Measurements from ENCODE around the gene CCDC15. TPM values are rescaled to one million over a fixed set of nuclear protein-coding genes. Genes with fewer than 3 reads are reported as not detected.

The CCDC15 gene
- total and polyA plus RNA-seq, 7 experiments from 2014 or later: 1.5 to 4.7 (median 2.5) TPM

DNA sequence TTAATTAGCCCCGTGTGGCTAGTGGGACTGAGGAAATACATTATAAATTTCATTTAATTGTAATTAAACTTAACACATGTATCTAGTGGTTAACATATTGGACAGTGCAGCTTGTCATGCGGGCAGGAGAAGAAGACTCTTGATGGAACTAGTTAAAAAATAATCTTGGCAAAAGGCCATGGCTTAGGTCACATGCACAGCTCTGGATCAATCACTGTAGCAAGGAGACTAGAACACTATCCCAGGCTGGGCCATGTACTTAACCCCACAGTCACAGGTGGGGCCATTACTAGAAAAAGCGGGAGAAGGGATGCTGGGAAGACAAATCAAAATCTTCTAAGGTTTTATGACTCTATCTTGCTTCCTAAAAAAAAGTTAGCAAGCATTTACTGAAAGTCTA is 9.4 kb upstream of the CCDC15 start:
- Mint-ChIP-seq H3K27ac (peak overlapping the region in 2 of 9 donors; percentile 24 to 52), H3K4me1 (peaks cover 4 to 38% (median 36%) of the 10 kb centered on the region in 7 donors), H3K27me3 (no peaks in the 10 kb centered on the region), H3K9me3 (peaks cover 0 to 12% (median 6%) of the 10 kb centered on the region in 11 donors), H3K4me3 (no peak overlapping the region), H3K36me3 (peaks cover 0 to 16% (median 4%) of the 10 kb centered on the region in 5 donors)
- ATAC-seq (no peak), DNase-seq (no peak)
- POLR2A ChIA-PET: interaction anchor here (1.1 to 2.5 kb wide), 3 partner anchors 9 to 74 kb away, joined by 3 to 15 read pairs (median 5); partner anchors contain the start of gene CCDC15
- Histone ChIP-seq H3K4me1 (ENCODE audit: control insufficient read depth in 2 of 2, insufficient read depth in 2 of 2, low read length in 2 of 2) (peaks cover 6 to 24% of the 10 kb centered on the region in 2 donors), H3K27ac (ENCODE audit: low read depth, low read length) (no peak overlapping the region), H3K4me3 (ENCODE audit: low read length) (no peak overlapping the region), H3K9me3 (ENCODE audit: control insufficient read depth in 2 of 3, low read length in 3 of 3) (no peaks in the 10 kb centered on the region), H3K27me3 (ENCODE audit: control insufficient read depth in 2 of 2, insufficient read depth in 2 of 2, low read length in 2 of 2) (no peaks in the 10 kb centered on the region), H3K36me3 (ENCODE audit: control insufficient read depth in 2 of 3, insufficient read depth in 3 of 3, low read length in 3 of 3) (no peaks in the 10 kb centered on the region)
- CTCF ChIA-PET: interaction anchor here (0.7 kb wide), 1 partner anchor 10 kb away, joined by 4 read pairs; the partner anchor contains the start of gene CCDC15
- intact Hi-C loops (cut with micrococcal nuclease): no loop called here

DNA sequence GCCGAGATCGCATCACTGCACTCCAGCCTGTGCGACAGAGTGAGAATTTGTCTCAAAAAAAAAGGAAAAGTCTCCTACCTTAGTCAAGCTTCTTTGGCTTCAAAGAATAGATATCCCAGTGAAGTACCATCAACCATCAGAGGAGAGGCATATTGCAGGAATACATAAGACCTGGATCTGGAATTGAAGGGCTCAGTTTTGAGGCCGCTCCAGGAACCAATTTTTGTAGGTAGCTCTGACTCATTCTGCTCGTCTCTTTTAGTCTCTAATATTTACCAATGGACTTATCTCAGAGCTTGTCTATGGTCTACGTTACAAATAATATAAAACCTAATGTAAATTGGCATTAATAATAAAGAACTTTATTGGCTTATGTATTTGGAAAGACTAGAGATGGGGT is 8.2 kb upstream of the CCDC15 start:
- H3K27me3 ChIP-seq (ENCODE audit: control insufficient read depth in 2 of 2, insufficient read depth in 2 of 2, low read length in 2 of 2): no peaks in the 10 kb centered on the region
- CTCF ChIA-PET: no interaction called here
- no peak overlapping the region for H3K27ac ChIP-seq (ENCODE audit: low read depth, low read length)
- H3K36me3 ChIP-seq (ENCODE audit: control insufficient read depth in 2 of 3, insufficient read depth in 3 of 3, low read length in 3 of 3): no peaks in the 10 kb centered on the region
- Mint-ChIP-seq H3K27ac (no peak overlapping the region), H3K9me3 (peaks cover 0 to 12% (median 6%) of the 10 kb centered on the region in 11 donors), H3K27me3 (no peaks in the 10 kb centered on the region), H3K36me3 (peaks cover 0 to 18% (median 4%) of the 10 kb centered on the region in 5 donors), H3K4me1 (peaks cover 12 to 38% (median 30%) of the 10 kb centered on the region in 7 donors), H3K4me3 (no peak overlapping the region)
- H3K9me3 ChIP-seq (ENCODE audit: control insufficient read depth in 2 of 3, low read length in 3 of 3): no peaks in the 10 kb centered on the region
- POLR2A ChIA-PET: interaction anchor here (0.6 kb wide), 1 partner anchor 651 kb away, joined by 3 read pairs; no protein-coding TSS in a partner anchor
- H3K4me1 ChIP-seq (ENCODE audit: control insufficient read depth in 2 of 2, insufficient read depth in 2 of 2, low read length in 2 of 2): peaks cover 18 to 36% of the 10 kb centered on the region in 2 donors
- no peak for DNase-seq
- no peak overlapping the region for H3K4me3 ChIP-seq (ENCODE audit: low read length)
- intact Hi-C loops (cut with micrococcal nuclease): no loop called here
- ATAC-seq: no peak

DNA sequence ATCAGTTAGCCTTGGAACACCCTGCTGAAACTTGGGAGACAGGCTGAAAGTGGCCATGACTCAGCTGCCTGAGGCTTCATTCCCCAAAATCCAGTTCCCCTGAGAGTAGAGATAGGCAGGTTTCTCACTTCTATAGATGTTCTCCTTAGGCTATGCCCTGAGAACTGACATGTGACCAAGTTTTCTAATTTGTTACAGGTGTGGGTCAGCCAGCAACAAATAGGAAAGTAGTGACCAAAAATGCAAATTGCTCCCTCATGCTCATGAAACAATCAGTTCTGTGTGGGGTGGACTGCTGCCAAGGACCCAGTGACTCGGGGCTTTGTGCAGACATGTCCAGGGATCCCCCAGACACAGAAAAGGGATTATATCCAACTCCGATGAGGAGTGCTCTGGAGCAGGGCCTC is 7.3 kb upstream of the CCDC15 start:
- CTCF ChIA-PET: no interaction called here
- no peak for ATAC-seq
- H3K27me3 ChIP-seq (ENCODE audit: control insufficient read depth in 2 of 2, insufficient read depth in 2 of 2, low read length in 2 of 2): no peaks in the 10 kb centered on the region
- intact Hi-C loops (cut with micrococcal nuclease): no loop called here
- Mint-ChIP-seq H3K36me3 (peaks cover 0 to 18% (median 4%) of the 10 kb centered on the region in 5 donors), H3K27me3 (no peaks in the 10 kb centered on the region), H3K4me1 (peaks cover 12 to 38% (median 28%) of the 10 kb centered on the region in 7 donors), H3K27ac (peak overlapping the region in 1 of 9 donors; percentile 55), H3K9me3 (peaks cover 0 to 12% (median 6%) of the 10 kb centered on the region in 11 donors), H3K4me3 (no peak overlapping the region)
- no peak overlapping the region for H3K4me3 ChIP-seq (ENCODE audit: low read length)
- H3K9me3 ChIP-seq (ENCODE audit: control insufficient read depth in 2 of 3, low read length in 3 of 3): no peaks in the 10 kb centered on the region
- no peak overlapping the region for H3K27ac ChIP-seq (ENCODE audit: low read depth, low read length)
- peaks cover 27 to 45% of the 10 kb centered on the region in 2 donors for H3K4me1 ChIP-seq (ENCODE audit: control insufficient read depth in 2 of 2, insufficient read depth in 2 of 2, low read length in 2 of 2)
- DNase-seq: no peak
- H3K36me3 ChIP-seq (ENCODE audit: control insufficient read depth in 2 of 3, insufficient read depth in 3 of 3, low read length in 3 of 3): no peaks in the 10 kb centered on the region
- POLR2A ChIA-PET: interaction anchor here (0.7 kb wide), 1 partner anchor 27 kb away, joined by 3 read pairs; no protein-coding TSS in a partner anchor

DNA sequence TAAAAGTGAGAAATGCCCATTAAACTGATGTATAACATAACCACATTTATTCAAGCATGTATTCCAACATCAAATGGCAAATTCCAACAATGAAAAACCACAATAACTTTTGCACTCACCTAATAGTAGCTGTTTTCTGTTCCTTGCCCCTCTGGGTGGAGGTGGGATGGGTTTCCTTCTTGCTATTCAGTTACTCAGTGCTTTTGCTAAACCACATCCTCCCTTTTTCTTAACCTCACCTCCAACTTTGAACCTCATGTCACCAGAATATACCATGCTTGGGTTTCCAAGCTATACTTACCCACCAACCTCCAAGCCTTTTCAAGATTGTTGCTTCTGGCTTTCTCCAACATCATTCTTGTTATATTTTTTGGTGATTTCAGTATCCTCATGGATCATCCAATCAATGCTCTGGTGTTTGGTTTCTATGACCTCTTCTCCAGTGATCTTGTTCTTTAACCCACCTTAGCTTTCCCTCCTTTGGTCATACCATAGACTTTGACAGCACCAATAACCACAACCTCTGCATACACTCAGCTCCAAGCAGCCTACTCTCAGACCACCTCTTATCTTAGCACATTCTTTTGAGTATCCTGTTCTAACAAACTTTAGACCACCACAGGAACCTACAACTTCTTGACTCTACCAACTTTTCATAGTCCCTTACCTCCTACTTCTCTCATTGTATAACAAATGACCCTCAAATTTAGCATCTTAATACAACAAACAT is 3.2 kb upstream of the CCDC15 start:
- H3K27ac ChIP-seq (ENCODE audit: low read depth, low read length): peak overlapping the region; percentile 14
- peaks cover 0 to 20% (median 4%) of the 10 kb centered on the region in 5 donors for H3K36me3 Mint-ChIP-seq
- H3K4me3 ChIP-seq (ENCODE audit: low read length): peak overlapping the region; percentile 19
- H3K4me3 Mint-ChIP-seq: no peak overlapping the region
- intact Hi-C loops (cut with micrococcal nuclease): loop anchor here (1.0 to 5.0 kb wide), 11 partner anchors 74 to 1332 kb away; partner anchors contain the start of genes HYLS1 (in 2 of the 2), CDON (in 1 of the 2), ESAM (in 1 of the 2) and FAM118B (in 1 of the 2)
- POLR2A ChIA-PET: interaction anchor here (0.6 to 3.9 kb wide), 11 partner anchors 10 to 618 kb away, joined by 3 to 29 read pairs (median 5); partner anchors contain the start of genes EI24, TBRG1 and TMEM218
- H3K9me3 ChIP-seq (ENCODE audit: control insufficient read depth in 2 of 3, low read length in 3 of 3): no peaks in the 10 kb centered on the region
- H3K4me1 ChIP-seq (ENCODE audit: control insufficient read depth in 2 of 2, insufficient read depth in 2 of 2, low read length in 2 of 2): peaks cover 27 to 42% of the 10 kb centered on the region in 2 donors
- CTCF ChIA-PET: interaction anchor here (0.6 to 1.6 kb wide), 5 partner anchors 8 to 192 kb away, joined by 3 to 6 read pairs (median 4); no protein-coding TSS in a partner anchor
- peak; percentile 26 for ATAC-seq
- peaks cover 0 to 19% (median 4%) of the 10 kb centered on the region in 7 donors for H3K4me1 Mint-ChIP-seq
- no peaks in the 10 kb centered on the region for H3K27me3 Mint-ChIP-seq
- H3K27ac Mint-ChIP-seq: peak overlapping the region in 1 of 9 donors; percentile 63
- peak in 7 of 9 donors; percentile 44 to 75 (median 60) for DNase-seq
- H3K27me3 ChIP-seq (ENCODE audit: control insufficient read depth in 2 of 2, insufficient read depth in 2 of 2, low read length in 2 of 2): no peaks in the 10 kb centered on the region
- peaks cover 0 to 12% (median 6%) of the 10 kb centered on the region in 11 donors for H3K9me3 Mint-ChIP-seq
- H3K36me3 ChIP-seq (ENCODE audit: control insufficient read depth in 2 of 3, insufficient read depth in 3 of 3, low read length in 3 of 3): no peaks in the 10 kb centered on the region

DNA sequence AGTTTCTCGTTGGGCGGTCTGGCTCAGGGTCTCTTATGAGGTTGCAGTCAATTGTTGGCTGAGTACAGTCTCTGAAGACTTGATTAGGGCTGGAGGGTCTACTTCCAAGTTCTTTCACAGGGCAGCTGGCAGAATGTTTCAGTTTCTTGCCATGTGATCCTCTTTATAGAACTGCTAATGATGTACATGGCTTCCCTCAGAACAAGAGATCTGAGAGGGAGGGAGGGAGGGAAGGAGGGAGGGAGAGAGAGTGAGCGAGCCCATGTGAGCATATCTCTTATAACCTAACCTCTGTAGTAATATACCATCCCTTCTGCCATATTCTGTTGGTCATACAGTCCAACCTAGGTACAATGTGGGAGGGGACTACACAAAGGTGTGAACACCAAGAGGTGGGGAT is 2.7 kb upstream of the CCDC15 start:
- no peak for DNase-seq
- Histone ChIP-seq H3K27me3 (ENCODE audit: control insufficient read depth in 2 of 2, insufficient read depth in 2 of 2, low read length in 2 of 2) (no peaks in the 10 kb centered on the region), H3K4me1 (ENCODE audit: control insufficient read depth in 2 of 2, insufficient read depth in 2 of 2, low read length in 2 of 2) (peaks cover 27 to 42% of the 10 kb centered on the region in 2 donors), H3K4me3 (ENCODE audit: low read length) (no peak overlapping the region), H3K36me3 (ENCODE audit: control insufficient read depth in 2 of 3, insufficient read depth in 3 of 3, low read length in 3 of 3) (no peaks in the 10 kb centered on the region), H3K9me3 (ENCODE audit: control insufficient read depth in 2 of 3, low read length in 3 of 3) (no peaks in the 10 kb centered on the region), H3K27ac (ENCODE audit: low read depth, low read length) (peak overlapping the region; percentile 14)
- no peak for ATAC-seq
- peaks cover 0 to 22% (median 3%) of the 10 kb centered on the region in 5 donors for H3K36me3 Mint-ChIP-seq
- POLR2A ChIA-PET: interaction anchor here (0.7 to 3.9 kb wide), 7 partner anchors 10 to 328 kb away, joined by 3 to 29 read pairs (median 6); partner anchors contain the start of genes TBRG1 and TMEM218
- peaks cover 0 to 19% (median 3%) of the 10 kb centered on the region in 7 donors for H3K4me1 Mint-ChIP-seq
- intact Hi-C loops (cut with micrococcal nuclease): loop anchor here (2.0 to 5.0 kb wide), 10 partner anchors 189 to 1331 kb away; partner anchors contain the start of genes HYLS1 (in 2 of the 2), CDON (in 1 of the 2), ESAM (in 1 of the 2) and FAM118B (in 1 of the 2)
- no peak overlapping the region for H3K27ac Mint-ChIP-seq
- CTCF ChIA-PET: interaction anchor here (0.6 to 1.6 kb wide), 4 partner anchors 8 to 192 kb away, joined by 3 to 6 read pairs (median 4); no protein-coding TSS in a partner anchor
- H3K4me3 Mint-ChIP-seq: no peak overlapping the region
- peaks cover 0 to 12% (median 6%) of the 10 kb centered on the region in 11 donors for H3K9me3 Mint-ChIP-seq
- no peaks in the 10 kb centered on the region for H3K27me3 Mint-ChIP-seq

DNA sequence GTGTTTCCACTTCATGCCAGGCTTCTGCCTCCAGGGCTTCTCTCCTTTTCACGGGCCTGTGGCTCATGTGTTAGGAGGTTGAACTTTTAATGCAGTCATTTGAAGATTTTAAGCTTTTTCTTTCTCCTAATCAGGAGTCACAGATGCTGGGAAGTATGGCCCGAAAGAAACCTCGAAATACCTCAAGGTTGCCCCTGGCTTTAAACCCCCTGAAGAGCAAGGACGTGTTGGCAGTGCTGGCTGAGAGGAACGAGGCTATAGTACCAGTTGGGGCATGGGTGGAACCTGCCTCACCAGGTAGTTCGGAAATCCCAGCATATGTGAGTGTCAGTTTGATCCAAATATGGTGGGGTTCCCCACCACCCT is 571 bp downstream of the CCDC15 start:
- Mint-ChIP-seq H3K4me1 (peaks cover 0 to 7% (median 0%) of the 10 kb centered on the region in 7 donors), H3K4me3 (no peak overlapping the region), H3K36me3 (peaks cover 0 to 8% (median 0%) of the 10 kb centered on the region in 5 donors), H3K27me3 (no peaks in the 10 kb centered on the region), H3K27ac (no peak overlapping the region), H3K9me3 (no peaks in the 10 kb centered on the region)
- H3K4me3 ChIP-seq (ENCODE audit: low read length): peak overlapping the region; percentile 72
- ChIA-PET POLR2A (interaction anchor here (1.0 to 4.1 kb wide), 14 partner anchors 11 to 332 kb away, joined by 3 to 45 read pairs (median 4); partner anchors contain the start of genes HEPACAM, HEPN1, TBRG1 and TMEM218), CTCF (interaction anchor here (1.2 to 1.7 kb wide), 5 partner anchors 13 to 284 kb away, joined by 3 to 19 read pairs (median 3); no protein-coding TSS in a partner anchor)
- H3K36me3 ChIP-seq (ENCODE audit: control insufficient read depth in 2 of 3, insufficient read depth in 3 of 3, low read length in 3 of 3): no peaks in the 10 kb centered on the region
- no peaks in the 10 kb centered on the region for H3K27me3 ChIP-seq (ENCODE audit: control insufficient read depth in 2 of 2, insufficient read depth in 2 of 2, low read length in 2 of 2)
- intact Hi-C loops (cut with micrococcal nuclease): loop anchor here (1.0 to 5.0 kb wide), 23 partner anchors 11 to 1328 kb away; partner anchors contain the start of genes ESAM (in 2 of the 2), FAM118B (in 2 of the 2), HYLS1 (in 2 of the 2) and MSANTD2 (in 2 of the 2)
- H3K4me1 ChIP-seq (ENCODE audit: control insufficient read depth in 2 of 2, insufficient read depth in 2 of 2, low read length in 2 of 2): peaks cover 27 to 37% of the 10 kb centered on the region in 2 donors
- no peak for DNase-seq
- no peak for ATAC-seq
- no peaks in the 10 kb centered on the region for H3K9me3 ChIP-seq (ENCODE audit: control insufficient read depth in 2 of 3, low read length in 3 of 3)
- H3K27ac ChIP-seq (ENCODE audit: low read depth, low read length): peak overlapping the region; percentile 85

Data from naive thymus-derived CD4-positive, alpha-beta T cell (primary cell).